NCI-H345 treated with DMSO at 0.1 percent for 48 hours (cell line): Measurements from ENCODE around the gene REG1A.

Experiments
- DNase-seq: peaks from one replicate; lab custom pipeline; 2025; ENCODE audit not compliant: unreplicated experiment; lab: John Stamatoyannopoulos, UW

Gene REG1A, protein sequence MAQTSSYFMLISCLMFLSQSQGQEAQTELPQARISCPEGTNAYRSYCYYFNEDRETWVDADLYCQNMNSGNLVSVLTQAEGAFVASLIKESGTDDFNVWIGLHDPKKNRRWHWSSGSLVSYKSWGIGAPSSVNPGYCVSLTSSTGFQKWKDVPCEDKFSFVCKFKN

DNA sequence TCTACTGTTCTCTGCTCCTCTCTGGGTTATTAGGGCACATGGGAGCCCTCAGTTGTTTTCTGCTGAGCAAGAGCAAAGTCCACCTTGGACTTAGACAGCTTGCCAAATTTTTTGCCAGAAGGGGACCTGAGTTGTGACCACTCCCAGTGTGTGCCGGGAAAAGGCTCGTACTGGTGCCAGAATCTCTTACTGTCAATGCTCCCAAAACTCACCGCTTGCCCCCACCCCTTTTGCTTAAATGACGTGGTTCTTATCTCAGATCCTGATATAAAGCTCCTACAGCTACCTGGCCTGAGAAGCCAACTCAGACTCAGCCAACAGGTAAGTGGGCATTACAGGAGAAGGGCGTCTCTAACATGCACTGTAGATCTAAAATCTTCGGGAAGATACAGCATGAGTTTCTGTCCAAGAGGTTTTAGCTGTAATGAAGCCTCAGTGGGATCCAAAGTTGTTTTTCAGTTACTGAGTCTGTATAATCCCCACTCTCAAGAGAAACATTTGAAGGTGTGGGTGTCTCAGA is at the start of gene REG1A:
Gene REG1A, plus strand, starts transcription at position 295 of the 520 bp plus-strand sequence. CDS start 374 bp downstream, outside the sequence.
- no peak for DNase-seq

DNA sequence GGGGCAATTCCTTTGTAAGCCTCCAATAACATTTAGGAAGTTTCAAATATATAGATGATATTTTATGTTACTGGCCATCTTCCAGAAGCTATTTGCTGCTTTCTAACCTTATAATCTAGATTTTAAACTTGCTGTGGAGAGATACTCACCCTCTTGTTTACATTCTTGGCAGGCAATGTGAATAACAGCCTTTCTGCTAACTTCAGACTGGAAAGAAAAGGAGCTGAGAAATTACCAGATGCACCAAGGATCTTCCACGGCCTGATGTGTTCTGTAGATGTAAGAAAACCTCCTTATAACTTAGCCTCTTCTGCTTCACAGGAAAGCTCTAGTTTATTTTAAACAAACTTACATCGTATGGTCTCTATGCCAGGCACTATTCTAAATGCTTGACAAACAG is 49.2 kb upstream of the REG1A start:
- no peak for DNase-seq

DNA sequence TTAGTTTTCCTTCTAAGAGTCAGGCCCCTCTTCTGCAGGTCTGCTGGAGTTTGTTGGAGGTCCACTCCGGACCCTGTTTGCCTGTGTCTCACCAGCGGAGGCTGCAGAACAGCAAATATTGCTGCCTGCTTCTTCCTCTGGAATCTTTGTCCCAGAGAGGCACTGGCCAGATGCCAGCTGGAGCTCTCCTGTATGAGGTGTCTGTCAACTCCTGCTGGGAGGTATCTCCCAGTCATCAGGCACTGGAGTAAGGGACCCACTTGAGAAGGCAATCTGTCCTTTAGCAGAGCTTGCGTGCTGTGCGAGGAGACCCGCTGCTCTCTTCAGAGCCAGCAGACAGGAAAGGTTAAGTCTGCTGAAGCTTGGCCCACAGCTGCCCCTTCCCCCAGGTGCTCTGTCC is 37.3 kb upstream of the REG1A start:
- DNase-seq, result peak; percentile 56

DNA sequence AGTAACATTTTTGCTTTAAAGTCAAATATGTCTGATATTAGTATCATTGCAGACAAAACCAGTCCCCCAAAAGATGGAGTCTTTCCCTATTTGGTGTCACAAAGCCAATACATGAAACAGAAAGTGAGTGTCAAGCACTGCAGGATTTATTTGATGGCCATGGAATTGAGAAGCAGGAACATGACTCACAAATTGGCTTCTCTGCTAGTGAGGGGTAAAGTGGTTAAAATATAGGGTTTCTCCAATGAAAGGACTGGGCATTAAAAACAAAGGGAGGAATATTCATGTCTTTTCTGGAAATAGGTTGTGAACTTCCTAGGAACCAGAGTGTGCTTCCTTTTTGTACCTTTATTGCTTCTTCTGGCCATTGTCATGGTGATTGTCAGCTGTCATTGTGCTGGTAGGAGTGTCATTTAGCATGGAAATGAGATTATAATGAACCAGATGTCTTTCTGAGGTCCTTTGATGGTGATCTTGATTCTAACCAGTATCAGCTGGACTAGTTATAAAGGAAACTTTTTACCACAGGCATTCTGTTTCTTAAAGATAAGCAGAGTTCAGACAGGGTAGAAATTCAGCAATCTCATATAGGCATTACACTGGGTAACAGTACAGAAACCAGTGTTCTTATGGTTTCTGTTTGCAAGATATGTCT is 36.6 kb upstream of the REG1A start:
- no peak for DNase-seq

DNA sequence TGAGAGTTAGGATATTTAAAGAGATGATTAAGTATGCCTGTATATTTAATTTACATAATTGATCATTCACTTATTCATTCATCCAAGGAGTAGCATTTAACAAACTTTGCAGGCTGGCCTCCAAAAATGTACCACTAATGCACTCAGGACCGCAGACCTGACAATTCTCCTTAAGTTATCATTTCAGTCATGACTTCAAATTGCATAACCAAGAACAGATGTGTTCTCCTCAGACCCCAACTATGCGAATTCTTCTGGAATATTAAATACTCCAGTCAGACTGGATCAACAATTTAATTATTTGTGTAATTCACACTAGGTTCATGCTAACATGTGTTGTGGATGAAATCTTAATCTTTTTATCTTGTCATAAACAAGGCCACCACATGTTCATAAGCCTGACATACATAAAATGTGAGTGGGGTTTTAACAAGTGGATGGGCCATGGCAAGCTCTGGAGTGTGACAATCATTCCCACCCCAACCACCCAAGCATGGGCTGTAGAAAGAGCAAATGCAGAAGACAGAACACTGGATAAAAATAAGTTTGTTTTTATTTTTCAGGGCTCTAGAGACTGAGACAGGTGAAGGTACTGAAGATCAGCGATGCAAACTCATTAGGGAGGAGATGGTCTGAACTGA is 35.7 kb upstream of the REG1A start:
- DNase-seq, result no peak

DNA sequence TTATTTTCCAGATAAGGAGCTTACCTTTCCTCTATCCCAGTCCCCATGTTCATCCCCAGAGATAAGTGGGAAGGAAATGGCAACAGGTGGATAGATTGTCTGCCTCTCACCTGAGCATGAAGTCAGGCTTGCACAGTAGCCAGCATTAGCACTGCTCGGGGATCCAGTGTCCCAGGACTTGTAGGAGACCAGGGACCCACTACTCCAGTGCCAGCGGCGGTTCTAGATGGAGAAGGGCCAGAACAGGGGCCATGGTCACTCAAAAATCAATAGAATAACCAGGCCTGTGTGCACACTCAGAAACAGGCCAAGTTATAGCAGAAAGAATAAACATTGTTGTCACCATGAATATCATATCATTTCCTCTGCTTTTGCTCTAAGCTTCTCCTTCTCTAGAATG is 34.9 kb upstream of the REG1A start:
- DNase-seq, result no peak

DNA sequence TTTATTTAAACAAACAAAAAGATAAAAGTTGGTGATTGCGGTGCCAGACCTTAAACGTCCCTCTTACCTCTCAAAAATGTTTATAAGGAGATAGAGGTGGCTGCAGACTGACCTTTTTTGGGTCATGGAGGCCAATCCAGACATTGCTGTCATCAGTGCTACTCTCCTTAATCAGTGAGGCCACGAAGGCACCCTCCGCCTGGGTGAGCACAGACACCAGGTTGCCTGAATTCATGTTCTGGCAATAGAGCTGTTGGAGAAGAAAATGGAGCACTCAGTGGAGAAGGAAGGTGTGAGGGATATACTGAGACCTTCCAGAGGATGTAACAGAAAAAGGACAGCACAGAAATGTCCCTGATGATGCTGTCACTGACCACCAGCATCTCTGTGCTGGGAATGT is 34.0 kb upstream of the REG1A start:
- no peak for DNase-seq

DNA sequence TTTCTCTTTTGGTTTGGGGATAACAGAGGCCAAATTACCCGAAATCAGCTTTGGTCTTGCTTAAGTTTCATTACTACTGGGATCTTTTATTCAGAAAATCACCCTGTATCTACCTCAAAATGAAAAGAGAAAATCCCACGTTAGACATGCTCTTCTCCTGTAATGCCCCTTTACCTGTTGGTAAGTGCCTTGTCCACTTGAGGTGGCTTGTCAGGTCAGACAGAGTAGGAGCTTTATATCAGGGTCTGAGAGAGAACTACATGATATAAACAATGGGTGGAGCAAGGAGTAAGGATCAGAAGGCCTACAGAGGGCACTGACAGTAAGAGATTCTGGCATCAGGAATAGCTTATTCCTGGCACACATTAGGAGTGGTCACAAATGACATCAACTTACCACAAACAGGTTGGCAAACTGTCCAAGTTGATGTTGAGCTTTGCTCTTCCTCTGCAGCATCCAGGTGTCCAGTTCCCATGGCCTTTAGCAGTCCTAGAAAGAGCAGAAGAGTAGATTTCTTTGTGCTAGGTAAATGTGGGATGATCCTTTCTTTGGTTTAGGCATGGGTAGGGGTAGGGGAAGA is 32.4 kb upstream of the REG1A start, which contains the start of gene REG1B:
Gene REG1B, minus strand, starts transcription at position 209 of the 580 bp plus-strand sequence. CDS start 381 bp downstream, outside the sequence.
- DNase-seq, result no peak

DNA sequence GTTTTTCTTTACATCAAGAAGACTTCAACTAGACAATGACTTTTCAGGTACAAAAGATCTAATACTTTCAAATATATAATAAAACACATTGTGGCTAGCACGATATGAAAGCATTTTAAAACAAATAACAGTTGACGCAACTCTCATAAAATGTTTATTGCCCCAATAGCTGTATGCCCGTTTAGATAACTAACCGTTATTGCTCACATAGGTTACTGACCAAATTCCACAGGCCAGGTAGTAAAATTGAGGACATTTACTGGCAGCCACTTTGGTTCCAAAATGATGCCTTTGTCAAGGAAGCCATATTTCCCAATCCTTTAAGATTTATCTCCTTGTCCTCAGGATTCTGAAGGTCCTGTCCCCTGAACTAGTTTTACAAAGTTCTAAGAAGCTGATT is 29.6 kb upstream of the REG1A start:
- DNase-seq, result no peak

DNA sequence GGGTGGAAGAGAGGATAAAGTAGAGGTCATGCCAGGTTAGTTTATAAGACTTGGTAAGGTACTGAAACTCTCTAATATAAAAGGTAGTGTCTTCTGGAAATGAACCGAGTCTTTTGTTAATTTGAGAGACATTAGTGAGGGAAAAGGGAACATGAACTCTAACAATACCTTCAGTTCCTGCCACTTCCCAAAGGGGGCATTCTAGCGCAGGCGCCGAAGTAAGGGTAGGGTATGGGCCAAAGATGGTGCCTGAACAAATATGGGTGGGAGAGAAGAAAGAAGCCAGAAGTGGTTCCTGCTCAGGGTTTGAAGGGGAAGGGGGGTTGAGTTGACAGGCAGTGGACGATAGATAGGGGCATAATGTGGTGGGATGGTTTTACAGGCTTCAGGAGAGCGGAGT is 22.4 kb upstream of the REG1A start:
- no peak for DNase-seq

DNA sequence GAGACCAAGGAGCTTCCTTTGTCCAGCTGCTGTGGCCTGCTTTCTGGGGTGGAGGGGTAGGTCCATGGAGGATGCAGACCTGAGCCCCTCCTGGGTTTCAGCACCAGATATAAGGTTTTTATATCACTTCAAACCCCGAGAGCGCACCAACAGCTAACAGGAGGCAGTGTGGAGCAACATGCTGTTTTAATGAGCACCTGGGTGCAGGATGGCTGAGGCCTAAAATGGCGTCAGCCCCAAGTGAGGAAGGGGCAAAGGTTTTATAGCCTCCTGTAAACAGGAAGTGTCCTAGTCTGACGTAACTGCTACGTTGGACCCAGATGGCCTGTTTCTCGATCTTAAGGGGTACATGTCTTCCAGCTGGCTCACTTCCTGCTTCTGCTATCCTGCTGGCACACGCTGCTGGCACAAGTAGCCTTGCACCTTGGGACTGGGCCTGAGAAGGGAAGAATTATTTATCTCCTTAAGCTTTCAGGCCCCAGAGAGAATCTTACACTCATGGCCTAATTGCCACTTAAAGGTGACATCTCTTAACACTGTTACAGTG is 21.1 kb upstream of the REG1A start:
- DNase-seq, result no peak

DNA sequence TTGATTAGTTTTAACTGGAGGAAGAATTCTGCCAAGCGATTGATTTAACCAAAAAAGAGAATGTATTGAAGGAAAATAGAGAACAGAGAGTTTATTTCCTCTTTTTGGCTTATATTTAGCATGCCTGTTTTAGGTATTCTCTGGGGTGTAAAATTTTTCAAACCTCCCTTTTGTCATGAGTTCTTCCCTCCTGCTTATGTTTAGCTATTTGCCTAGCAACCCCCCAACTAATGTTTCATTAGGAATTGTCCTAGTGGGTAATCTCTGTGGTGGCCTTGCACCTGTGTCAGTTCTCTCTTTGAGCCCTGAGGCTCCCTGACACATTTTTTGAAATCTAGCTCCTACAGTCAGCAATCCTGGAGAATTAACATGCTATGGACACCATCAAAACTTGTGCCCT is 20.0 kb upstream of the REG1A start:
- DNase-seq, result no peak

DNA sequence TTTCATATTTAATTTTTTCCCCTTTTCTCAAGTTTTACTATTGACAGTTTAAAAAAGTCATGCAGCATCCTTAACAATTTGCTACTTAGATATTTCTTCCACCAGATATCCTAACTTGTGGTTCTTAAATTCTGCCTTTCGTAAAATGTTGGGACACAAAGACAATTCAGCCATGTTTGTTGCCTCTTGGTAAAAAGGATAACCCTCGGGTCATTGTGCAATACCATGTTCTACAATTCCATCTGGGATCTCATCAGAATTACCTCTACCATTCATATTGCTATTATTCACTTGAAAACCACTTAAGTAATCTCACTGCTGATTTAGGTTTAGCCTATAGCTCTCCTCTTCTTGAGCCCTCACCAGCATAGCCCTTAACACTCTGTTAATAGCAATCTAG is 19.3 kb upstream of the REG1A start:
- DNase-seq, result no peak

DNA sequence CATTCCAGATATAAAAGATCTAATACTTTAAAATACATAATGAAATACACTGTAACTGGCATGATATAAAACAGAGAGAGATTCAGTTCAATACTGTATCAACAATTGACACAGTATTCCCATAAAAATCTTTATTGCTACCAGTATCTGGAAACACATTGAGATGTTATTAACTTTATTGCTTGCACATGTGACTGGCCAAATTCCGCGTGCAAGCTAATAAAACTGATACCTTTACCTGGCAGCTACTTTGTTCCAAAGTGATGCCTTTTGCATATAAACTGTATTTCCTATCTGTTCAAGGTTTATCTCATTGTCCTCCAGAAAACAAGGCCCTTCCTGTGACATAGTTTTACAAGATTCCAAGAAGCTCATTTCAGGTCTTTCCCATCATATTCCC is 17.1 kb upstream of the REG1A start:
- no peak for DNase-seq

DNA sequence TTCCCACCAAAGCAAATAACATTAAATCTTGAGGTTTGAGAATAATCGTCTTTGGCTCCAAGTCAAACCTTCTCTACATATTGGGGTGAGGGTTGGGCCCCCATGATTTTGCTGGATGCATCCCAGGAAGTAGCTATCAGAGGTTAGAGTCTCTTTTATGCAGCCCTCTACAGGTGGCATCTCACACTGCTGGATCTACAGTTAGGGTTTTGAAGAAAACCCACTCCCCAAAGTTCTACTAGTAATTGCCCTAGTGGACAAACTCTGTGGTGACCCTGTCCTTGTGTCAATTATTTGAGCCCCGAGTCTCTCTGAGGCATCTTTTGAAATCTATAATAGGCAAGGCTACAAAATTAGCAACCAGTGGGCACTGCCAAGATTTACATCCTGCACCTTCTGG is 15.0 kb upstream of the REG1A start:
- DNase-seq, result no peak

DNA sequence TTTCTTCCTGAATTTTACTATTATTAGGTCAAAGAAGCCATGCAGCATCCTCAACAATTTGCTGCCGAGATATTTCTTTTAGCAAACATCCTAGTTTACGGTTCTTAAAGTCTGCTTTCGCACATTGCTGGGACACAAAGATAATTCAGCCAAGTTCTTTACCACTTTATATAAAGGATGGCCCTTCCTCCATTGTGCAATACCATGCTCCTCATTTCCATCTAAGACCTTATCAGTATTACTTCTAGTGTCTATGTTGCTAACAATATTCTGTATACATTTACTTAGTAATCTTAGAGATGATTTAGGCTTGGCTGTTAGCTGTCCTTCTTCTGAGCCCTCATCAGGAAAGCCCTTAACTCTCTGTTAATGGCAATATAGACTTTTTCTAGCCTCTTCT is 8.0 kb upstream of the REG1A start:
- DNase-seq, result no peak

DNA sequence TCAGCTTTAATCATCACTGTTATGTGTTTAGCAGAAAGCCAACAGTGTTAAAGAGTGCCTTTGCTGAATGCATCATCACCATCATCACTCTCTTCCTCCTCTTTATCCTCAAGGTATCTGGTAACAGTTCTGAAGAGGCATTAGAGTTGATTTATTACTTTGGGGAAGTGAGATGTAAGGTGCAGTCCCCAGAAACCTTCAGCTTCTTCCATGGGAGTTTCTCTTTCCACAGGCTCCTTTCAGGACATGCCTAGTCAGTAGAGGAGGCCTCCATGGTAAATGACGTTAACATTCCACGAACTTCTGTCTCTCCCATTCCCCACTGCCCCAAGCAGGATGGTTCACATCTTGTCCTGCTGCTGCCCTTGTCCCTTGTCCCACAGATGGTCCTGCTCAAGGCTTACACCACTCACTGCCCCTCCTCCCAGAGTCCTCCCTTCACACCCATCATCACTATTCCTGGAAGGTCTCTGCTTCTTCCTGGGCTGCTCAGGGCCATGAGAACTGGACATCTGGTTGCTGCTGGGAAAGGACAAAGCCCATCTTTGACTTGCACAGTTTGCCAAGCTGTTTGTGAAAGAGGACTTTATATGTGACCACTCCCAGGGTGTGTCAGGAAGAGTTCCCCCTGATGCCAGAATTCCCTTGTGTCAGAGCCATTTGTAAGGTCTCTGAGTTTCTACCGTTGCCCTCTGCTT is 5.3 kb upstream of the REG1A start:
- no peak for DNase-seq

DNA sequence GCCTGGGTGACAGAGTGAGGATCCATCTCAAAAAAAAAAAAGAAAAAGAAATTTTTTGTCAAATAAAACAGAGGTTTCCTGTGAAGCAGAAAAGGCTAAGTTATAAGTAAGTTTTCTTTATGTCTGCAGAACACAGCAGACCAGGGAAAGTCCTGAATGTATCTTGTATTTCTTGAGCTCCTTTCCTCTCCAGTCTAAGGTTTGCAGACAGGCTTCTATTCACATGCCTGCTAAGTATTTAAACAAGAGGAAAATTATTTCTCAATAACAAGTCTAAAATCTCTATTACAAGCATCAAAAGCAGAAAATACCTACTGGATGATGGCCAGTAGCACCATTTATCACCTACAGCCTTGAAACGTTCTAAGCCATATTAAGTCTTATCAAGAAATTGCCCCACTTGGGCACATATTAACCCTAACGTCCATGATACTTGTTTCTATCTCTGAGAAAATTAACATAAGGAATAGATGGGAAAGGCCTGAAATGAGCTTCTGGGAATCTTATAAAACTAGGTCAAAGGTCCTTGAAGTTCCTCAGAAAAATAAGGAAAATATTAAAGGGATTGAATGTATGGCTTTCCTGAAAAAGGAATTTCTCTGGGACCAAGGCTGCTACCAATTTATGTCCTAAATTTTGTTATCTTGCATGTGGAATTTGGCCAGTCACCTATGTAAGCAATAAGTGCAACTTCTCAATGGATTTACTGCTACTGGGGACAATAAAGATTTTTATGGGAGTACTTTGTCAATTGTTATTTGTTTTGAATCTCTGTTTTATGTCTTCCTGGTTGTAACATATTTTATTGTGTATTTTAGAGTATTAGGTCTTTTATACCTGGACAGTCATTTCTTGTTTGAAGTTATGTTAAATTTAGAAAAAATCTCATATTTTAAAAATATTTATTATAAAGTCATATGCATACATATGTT is 3.0 kb upstream of the REG1A start:
- DNase-seq, result no peak

DNA sequence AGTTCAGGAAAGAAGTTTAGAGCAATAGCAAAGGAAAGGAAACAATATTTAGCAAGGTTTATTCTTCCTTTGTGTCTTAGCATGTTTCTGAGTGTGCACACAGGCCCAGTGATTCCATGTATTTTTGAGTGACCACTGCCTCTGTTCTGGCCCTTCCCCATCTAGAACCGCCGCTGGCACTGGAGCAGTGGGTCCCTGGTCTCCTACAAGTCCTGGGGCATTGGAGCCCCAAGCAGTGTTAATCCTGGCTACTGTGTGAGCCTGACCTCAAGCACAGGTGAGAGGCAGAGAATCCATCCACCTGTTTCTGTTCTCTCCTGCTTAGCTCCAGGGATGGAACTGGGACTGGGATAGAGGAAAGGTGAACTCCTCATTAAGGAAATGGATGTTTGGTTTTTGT is 2.4 kb downstream of the REG1A start:
- DNase-seq, result no peak
